WI38 (cell line): Measurements from ENCODE around the gene ATP11C.

Experiments used
- H3K4me3 ChIP-seq: 2 replicates; pipeline ENCODE4 v1.5.1; 2011; ENCODE audit warnings: low read depth, mild to moderate bottlenecking, control low read depth, low read length
- CTCF ChIP-seq: IDR thresholded peaks from 2 replicates; pipeline ENCODE4 v1.5.1; 2012; ENCODE audit warnings: low read depth, mild to moderate bottlenecking, control low read depth, low read length

The ATP11C gene

GRCh38 chrX:139826065-139827044 is 106.5 kb downstream of the ATP11C start:
- no peak for TF ChIP-seq CTCF
- no peak overlapping the region for H3K4me3 ChIP-seq

GRCh38 chrX:139825618-139826017 is 107.2 kb downstream of the ATP11C start:
- no peak for TF ChIP-seq CTCF
- no peak overlapping the region for H3K4me3 ChIP-seq

- no peak for TF ChIP-seq CTCF
- H3K4me3 ChIP-seq = no peak overlapping the region
Measured at GRCh38 chrX:139823806-139824205, 109.0 kb downstream of the ATP11C start.

- no peak for TF ChIP-seq CTCF
- H3K4me3 ChIP-seq = no peak overlapping the region
Measured at GRCh38 chrX:139820358-139820984, 112.4 kb downstream of the ATP11C start.

GRCh38 chrX:139816204-139816603 is 116.6 kb downstream of the ATP11C start:
- no peak overlapping the region for H3K4me3 ChIP-seq
- no peak for TF ChIP-seq CTCF

- TF ChIP-seq CTCF = no peak
- no peak overlapping the region for H3K4me3 ChIP-seq
Measured at GRCh38 chrX:139815771-139816170, 117.1 kb downstream of the ATP11C start.
